ENCODE measurements around the gene HINT3. TPM values are rescaled to one million over a fixed set of nuclear protein-coding genes. Genes with fewer than 3 reads are reported as not detected.

The HINT3 gene
- total RNA-seq, 1 donor from 2014 or later, result 20.9 TPM

DNA sequence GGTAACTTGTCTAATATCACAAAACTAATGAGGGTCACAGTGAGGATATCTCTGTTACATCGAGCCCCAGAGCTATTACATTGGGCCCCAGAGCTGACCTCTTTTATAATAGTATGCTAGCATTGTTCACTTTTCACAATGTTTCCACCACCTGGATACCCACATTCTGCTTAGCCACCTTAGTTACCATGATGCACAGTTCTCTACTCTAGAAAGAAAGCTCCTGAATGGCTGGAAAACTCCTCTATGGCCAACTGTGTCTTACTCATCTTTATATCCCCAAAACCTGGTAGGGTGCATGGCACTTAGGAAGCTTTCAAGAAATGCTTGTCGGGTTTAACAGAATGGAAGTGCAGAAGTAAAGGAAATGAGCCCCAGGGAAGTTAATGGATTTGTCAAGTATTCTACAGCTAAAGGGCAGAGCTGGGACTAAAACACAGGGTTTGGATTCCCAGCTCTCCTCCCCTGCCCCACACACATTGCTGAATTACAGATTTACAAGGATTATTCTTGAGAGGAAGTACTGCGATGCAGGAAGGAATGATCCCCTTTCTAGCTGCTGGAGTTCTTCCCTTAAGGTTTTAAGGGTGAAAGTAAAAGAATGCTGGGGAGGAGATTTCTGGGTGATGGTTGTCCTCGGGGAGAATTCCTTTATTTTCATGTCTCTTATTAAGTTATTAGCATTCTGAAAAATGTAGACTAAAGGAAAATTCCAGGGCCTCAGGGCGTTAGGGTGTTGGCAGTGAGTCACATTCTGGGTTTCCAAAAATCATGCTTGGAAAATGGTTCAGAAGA, 16.1 kb upstream of the HINT3 start:
- Mint-ChIP-seq H3K27me3 (no peaks in the 10 kb centered on the region), H3K36me3 (ENCODE audit: insufficient read depth) (no peaks in the 10 kb centered on the region), H3K4me3 (ENCODE audit: low read depth) (no peak overlapping the region), H3K4me1 (ENCODE audit: low read depth) (peaks cover 40% of the 10 kb centered on the region), H3K9me3 (ENCODE audit: low read depth) (no peaks in the 10 kb centered on the region), H3K27ac (no peak overlapping the region)
- TF ChIP-seq, protein P1, sequence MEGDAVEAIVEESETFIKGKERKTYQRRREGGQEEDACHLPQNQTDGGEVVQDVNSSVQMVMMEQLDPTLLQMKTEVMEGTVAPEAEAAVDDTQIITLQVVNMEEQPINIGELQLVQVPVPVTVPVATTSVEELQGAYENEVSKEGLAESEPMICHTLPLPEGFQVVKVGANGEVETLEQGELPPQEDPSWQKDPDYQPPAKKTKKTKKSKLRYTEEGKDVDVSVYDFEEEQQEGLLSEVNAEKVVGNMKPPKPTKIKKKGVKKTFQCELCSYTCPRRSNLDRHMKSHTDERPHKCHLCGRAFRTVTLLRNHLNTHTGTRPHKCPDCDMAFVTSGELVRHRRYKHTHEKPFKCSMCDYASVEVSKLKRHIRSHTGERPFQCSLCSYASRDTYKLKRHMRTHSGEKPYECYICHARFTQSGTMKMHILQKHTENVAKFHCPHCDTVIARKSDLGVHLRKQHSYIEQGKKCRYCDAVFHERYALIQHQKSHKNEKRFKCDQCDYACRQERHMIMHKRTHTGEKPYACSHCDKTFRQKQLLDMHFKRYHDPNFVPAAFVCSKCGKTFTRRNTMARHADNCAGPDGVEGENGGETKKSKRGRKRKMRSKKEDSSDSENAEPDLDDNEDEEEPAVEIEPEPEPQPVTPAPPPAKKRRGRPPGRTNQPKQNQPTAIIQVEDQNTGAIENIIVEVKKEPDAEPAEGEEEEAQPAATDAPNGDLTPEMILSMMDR (IDR thresholded peaks at IDR 0.05; ENCODE audit: unreplicated experiment), result no peak
- no peak for DNase-seq (ENCODE audit: low spot score, unreplicated experiment)

DNA sequence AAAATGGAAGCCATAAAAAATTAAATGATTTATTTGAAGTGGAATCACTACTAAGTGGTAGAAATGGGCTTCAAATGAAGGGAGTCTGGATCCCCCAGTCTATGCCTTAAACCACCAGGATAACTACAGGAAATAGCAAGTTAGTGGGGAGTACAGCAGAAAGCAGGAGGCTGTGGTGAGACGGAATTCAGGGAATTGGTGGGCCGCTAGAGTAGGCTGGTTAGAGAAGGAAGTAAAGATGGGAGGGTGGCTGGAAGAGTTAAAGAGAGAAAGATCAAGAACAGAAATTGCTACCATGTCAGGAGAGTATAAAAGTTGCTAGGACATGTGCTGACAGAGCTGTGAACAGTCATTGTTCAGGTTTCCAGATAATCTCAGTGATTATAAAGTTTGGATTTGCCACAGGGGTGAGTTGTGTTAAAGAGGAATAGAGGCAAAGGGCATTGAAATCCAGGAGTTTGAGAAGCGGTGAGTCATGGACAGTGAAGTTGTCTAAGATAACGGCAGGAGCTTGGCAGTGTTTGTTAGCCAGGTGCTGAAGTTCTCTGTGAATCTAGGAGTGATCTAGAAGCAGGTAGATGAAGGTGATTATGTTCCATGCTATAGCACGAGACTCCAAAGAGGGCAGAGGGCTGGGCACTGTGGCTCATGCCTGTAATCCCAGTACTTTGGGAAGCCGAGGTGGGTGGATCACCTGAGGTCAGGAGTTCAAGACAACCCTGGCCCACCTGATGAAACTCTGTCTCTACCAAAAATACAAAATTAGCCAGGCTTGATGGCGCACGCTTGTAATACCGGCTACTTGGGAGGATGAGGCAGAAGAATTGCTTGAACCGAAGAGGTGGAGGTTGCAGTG, 13.7 kb upstream of the HINT3 start:
- Mint-ChIP-seq H3K27me3 (no peaks in the 10 kb centered on the region), H3K27ac (no peak overlapping the region), H3K4me1 (ENCODE audit: low read depth) (peaks cover 49% of the 10 kb centered on the region), H3K9me3 (ENCODE audit: low read depth) (no peaks in the 10 kb centered on the region), H3K4me3 (ENCODE audit: low read depth) (no peak overlapping the region), H3K36me3 (ENCODE audit: insufficient read depth) (no peaks in the 10 kb centered on the region)
- DNase-seq (ENCODE audit: low spot score, unreplicated experiment), result no peak
- TF ChIP-seq, protein P1 (IDR thresholded peaks at IDR 0.05; ENCODE audit: unreplicated experiment), result no peak

DNA sequence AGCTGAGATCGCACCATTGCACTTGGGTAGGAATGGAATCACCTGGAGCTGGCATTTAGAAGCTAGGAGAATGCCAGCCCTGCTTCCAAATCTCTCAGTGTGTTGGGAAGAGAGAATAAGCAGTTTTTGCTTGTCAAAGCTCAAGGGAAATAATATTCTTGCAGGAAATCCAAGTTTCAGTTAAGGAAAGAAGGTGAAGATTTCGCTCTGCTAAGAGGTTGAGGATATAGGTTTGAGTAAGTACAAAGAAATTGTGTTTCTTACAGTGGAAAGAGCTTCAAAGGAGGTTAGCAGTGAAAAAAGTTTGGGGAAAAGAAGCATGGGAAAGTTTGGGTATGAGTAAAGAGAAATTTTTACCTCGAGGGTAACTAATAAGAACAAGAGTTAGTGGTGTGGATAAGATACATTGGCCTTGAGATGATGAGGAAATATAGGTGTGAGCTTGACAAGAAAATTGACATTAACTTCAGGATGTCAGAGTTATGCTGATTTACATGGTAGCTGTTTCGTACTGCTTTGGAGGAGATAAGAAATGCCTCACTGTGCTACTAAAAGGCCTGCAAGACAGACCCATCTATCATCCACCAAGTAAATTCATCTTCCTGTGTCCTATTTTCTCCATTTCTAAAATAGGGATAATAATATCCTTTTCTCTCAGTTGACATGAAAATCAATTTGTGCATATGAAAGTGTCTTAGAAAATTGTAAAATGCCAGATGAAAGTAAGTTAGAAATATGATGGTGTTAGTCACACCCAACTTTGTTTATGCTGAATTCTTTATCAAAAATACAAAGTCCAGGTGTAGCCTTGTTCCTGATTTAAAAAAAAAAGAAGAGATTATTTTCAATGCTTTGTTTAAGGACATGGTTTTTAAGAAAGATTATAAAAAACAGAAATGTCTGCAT, 12.8 kb upstream of the HINT3 start:
- Mint-ChIP-seq H3K4me1 (ENCODE audit: low read depth) (peaks cover 52% of the 10 kb centered on the region), H3K9me3 (ENCODE audit: low read depth) (no peaks in the 10 kb centered on the region), H3K27ac (peak overlapping the region; percentile 48), H3K27me3 (no peaks in the 10 kb centered on the region), H3K36me3 (ENCODE audit: insufficient read depth) (no peaks in the 10 kb centered on the region), H3K4me3 (ENCODE audit: low read depth) (no peak overlapping the region)
- TF ChIP-seq, protein P1 (IDR thresholded peaks at IDR 0.05; ENCODE audit: unreplicated experiment), result no peak
- no peak for DNase-seq (ENCODE audit: low spot score, unreplicated experiment)

DNA sequence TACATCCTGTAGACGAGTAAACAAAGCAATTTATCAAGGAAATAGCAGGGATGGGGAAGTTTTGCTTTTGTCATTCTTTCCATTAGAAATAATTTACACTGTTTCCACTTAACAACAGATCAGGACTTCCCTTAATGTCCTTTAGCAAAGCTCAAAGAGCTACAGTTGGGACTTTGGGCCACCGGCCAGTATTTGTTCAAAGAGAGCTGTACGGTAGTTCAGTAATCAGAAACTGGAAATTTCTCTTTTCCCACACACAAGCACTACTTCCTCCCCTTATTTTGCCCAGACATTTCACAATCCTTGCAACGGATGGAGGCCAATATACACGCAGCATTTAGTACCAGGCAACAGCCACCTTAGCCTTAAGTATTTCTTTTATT, 12.1 kb upstream of the HINT3 start:
- Mint-ChIP-seq H3K27ac (no peak overlapping the region), H3K9me3 (ENCODE audit: low read depth) (no peaks in the 10 kb centered on the region), H3K4me3 (ENCODE audit: low read depth) (no peak overlapping the region), H3K27me3 (no peaks in the 10 kb centered on the region), H3K4me1 (ENCODE audit: low read depth) (peaks cover 46% of the 10 kb centered on the region), H3K36me3 (ENCODE audit: insufficient read depth) (no peaks in the 10 kb centered on the region)
- DNase-seq (ENCODE audit: low spot score, unreplicated experiment), result no peak
- TF ChIP-seq, protein P1 (IDR thresholded peaks at IDR 0.05; ENCODE audit: unreplicated experiment), result no peak

DNA sequence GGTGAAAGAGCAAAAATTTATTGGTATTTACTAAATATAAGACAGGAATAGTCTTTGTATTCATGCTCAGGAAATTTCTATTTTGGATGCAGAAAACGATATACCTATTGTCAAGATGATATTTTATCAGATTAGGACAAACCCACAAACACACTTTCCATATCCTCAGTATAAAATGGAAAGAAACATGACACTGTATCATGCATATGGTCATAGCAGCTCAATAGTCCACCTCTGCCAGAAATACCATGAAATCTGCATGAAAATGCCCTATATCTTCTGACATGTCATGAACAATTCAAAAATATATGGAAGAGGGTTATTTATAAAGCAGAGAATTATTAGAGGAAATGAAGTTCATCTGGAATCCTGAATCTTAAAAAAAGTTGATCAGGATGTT, 11.7 kb upstream of the HINT3 start:
- Mint-ChIP-seq H3K9me3 (ENCODE audit: low read depth) (no peaks in the 10 kb centered on the region), H3K36me3 (ENCODE audit: insufficient read depth) (no peaks in the 10 kb centered on the region), H3K27ac (no peak overlapping the region), H3K4me3 (ENCODE audit: low read depth) (no peak overlapping the region), H3K4me1 (ENCODE audit: low read depth) (peaks cover 43% of the 10 kb centered on the region), H3K27me3 (no peaks in the 10 kb centered on the region)
- DNase-seq (ENCODE audit: low spot score, unreplicated experiment), result no peak
- TF ChIP-seq, protein P1 (IDR thresholded peaks at IDR 0.05; ENCODE audit: unreplicated experiment), result no peak
